Measurements from ENCODE around the gene SYTL1.

The SYTL1 gene

DNA sequence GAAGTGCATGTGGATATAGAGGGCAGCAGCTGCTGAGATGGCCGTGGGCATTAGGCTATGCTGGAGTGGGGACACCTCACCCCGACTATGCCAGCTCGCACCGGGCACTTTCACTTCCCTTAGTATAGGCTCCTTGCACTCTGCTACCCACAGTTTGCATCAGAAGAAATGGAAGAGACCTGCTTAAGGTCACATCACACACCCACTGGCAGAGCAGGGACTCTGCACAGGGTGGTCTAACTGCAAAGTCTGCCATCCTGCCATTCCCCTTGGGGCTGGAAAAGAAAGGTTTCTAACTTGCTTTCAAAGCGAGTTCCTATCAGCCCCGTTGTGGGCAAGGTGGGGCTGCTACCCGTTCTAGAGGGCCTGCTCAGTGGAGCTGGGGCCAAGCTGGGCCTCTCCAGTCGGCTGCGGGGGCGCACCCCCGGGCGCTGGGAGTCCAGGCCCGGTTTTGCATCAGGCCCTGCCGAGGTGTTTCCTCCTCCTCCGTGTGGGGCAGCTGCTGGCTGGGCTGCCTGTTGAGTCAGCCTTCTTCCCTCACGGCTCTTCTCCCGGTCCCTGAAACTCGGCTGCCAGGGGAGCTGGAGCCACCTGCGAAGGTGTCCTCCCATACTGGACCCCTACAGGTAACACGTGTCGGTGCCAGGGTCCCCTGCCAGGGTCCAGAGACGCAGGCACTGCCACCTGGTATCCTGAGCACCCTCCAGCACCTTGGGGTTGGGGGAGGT, at the start of gene SYTL1:
SYTL1 (plus strand) TSS at position 498 of the 728 bp plus-strand sequence. CDS start 3,313 bp downstream, outside the sequence.
- peak; percentile 63 for DNase-seq (ENCODE audit: low spot score)

DNA sequence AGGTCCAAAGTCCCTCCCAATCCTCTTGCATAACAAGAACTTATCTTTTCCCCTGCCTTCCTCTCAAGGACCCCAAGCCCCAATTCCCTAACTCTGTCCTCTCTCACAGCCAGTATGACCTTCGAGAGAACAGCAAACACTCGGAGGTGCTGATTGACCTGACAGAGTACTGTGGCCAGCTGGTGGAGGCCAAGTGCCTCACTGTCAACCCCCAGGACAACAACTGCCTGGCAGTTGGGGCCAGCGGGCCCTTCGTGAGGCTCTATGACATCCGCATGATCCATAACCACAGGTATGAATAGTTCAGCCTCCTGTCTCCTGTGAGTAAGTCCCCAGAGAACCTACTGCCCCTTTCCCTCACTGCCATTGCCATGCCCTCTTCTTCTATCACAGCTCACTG, 49.7 kb upstream of the SYTL1 start:
- no peak for DNase-seq (ENCODE audit: low spot score)

DNA sequence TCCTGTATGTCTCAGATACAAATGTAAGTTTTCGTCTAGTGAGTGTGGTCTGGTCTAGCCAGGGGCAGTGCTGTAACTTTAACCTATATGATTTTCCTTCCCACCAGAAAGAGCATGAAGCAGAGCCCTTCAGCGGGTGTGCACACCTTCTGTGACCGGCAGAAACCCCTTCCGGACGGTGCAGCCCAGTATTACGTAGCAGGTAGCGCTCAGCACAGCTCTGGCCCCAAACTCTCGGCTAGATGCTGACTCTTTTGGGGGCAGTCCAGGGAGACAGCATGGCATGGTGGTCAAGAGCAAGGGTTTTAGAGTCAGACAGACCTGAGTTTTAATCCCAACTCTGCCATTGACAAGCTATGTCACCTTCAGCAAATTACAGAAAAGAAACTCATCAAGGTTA, 47.9 kb upstream of the SYTL1 start:
- DNase-seq (ENCODE audit: low spot score): no peak

DNA sequence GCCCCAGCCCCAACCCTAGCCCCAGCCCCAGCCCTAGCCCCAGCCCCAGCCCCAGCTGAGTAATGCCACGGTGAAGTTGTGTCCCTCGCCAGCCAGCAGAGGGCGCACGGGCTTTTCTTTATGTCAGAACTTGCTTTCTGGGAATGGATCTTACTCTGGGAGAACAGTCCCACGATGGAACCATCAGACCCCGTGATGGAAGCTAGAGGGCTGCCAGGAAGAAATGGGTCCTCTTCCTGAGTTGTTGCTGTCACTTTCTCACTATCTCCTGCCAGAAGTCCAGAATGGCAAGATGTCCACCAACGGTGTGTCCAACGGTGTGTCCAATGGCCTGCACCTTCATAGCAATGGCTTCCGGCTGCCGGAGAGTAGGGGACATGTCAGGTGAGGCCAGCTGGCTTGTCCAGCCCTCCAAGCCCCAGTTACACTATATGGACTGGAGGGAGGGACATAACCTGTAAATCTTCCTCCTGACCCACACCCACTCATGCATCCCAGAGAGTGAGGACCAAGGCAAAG, 45.0 kb upstream of the SYTL1 start:
- peak; percentile 56 for DNase-seq (ENCODE audit: low spot score)

DNA sequence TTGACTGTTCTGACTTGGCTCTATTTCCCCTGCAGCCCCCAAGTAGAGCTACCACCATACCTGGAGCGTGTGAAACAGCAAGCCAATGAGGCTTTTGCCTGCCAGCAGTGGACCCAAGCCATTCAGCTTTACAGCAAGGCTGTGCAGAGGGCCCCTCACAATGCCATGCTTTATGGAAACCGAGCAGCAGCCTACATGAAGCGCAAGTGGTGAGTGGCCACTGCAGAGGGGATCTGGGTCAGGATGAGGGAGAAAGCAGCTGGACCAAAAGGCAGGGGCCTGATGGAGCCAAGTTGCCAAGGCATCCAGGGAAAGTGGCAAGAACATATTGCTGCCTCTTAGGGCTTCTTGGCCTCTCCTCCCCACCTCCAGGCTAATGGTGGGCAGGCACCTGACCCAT, 43.9 kb upstream of the SYTL1 start:
- DNase-seq (ENCODE audit: low spot score): no peak

- DNase-seq (ENCODE audit: low spot score): no peak
Observed at GRCh38 chr1:27298632-27299384, 43.0 kb upstream of the SYTL1 start.

GRCh38 chr1:27299385-27300271, 42.2 kb upstream of the SYTL1 start:
- DNase-seq (ENCODE audit: low spot score): no peak

DNA sequence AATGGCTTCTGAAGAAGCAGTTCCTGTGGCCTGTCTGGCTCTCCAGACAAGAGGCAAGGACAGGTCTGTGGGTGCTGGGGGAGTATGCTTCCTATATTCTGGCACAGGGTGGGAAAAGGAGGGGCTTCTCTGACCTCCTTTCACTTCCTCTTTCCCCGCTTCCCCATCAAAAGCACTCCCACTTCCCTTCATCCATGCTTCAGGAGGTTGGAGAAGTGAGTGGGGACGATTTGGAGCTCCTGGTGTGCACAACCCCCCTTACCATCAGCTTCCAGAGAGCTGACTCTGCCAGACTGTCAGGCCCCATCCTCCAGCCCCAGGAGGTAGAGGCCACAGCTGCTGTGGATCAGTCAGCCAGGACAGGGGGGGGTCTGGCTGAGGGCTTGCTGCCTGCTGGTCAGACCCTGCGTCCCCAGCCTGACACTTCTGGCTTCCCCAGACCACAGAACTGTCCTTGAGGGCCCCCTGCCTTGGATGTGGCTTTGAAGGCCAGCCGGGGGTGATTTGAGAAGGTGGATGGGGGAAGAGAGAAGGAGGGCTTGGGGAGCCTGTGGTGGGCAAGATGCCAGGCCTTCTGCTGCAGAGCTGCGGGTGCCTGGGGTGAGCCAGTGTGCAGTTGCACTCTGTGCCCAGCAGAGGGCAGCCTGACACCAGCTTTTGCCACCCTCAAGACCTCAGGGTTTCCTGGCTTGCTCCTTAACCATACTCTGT, 41.3 kb upstream of the SYTL1 start:
- DNase-seq (ENCODE audit: low spot score): peak; percentile 76

GRCh38 chr1:27301052-27301422, 40.8 kb upstream of the SYTL1 start:
- no peak for DNase-seq (ENCODE audit: low spot score)

DNA sequence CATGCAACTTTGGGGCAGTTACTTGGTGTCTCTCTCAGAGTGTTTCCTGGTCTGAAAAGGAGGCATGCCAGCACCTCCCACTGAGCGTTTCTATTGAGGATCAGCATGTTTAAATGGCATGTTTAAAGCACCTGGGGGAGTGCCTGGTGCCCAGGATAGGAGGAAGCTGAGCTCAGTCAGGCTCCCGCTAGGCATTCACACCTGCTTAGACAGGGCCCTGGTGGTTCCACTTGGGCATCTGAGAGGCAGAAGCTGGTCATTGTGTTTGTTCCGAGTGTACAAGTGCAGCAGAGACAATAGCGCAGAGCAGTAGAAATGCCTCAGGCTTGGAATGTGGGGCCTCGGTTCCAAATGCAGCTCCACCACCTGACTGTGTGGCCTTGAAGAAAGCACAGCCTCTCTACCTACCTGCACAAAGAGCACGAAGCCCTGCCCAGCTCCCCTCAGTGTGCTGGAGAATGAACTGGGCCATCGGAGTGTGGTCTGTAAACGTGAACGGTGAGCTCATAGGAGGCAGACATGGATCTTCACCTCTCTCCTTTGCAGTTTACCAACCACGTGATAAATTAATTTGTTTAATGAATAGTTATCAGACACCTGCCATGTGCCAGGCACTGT, 40.1 kb upstream of the SYTL1 start:
- DNase-seq (ENCODE audit: low spot score): no peak

DNA sequence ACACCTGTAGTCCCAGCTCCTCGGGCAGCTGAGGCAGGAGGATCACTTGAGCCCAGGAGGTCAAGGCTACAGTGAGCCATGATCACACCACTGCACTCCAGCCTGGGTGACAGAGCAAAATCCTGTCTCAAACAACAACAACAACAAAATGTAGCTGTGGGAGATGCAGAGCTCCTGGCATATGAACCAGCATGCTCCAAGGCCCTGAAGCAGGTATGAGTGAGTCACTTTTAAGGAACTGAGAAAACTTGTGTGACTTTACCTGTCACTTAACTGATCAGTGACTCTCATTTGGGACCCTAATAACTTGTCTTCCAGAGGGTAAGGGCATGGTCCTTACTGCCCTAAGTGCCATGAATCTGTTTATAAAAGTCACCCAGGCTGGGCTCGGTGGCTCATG, 39.2 kb upstream of the SYTL1 start:
- DNase-seq (ENCODE audit: low spot score): no peak

GRCh38 chr1:27303509-27303908, 38.3 kb upstream of the SYTL1 start:
- DNase-seq (ENCODE audit: low spot score): no peak

DNA sequence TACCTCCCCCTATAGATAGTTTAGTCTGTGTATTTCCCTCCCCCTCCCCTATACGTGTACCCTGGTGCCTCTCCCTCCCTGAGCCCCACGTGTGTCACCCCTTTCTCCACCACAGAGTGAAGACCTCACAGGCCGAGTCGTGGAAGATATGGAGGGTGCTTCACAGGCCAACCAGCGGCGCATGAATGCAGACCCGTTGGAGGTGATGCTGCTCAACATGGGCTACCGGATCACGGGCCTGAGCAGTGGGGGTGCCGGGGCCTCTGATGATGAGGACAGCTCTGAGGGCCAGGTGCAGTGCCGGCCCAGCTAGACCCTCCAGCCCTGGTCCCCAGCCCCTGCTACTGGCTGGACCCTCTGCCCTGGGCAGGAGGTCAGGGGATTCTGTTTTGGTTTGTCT, 35.8 kb upstream of the SYTL1 start:
- no peak for DNase-seq (ENCODE audit: low spot score)

GRCh38 chr1:27306892-27307761, 34.7 kb upstream of the SYTL1 start:
- DNase-seq (ENCODE audit: low spot score): no peak

DNA sequence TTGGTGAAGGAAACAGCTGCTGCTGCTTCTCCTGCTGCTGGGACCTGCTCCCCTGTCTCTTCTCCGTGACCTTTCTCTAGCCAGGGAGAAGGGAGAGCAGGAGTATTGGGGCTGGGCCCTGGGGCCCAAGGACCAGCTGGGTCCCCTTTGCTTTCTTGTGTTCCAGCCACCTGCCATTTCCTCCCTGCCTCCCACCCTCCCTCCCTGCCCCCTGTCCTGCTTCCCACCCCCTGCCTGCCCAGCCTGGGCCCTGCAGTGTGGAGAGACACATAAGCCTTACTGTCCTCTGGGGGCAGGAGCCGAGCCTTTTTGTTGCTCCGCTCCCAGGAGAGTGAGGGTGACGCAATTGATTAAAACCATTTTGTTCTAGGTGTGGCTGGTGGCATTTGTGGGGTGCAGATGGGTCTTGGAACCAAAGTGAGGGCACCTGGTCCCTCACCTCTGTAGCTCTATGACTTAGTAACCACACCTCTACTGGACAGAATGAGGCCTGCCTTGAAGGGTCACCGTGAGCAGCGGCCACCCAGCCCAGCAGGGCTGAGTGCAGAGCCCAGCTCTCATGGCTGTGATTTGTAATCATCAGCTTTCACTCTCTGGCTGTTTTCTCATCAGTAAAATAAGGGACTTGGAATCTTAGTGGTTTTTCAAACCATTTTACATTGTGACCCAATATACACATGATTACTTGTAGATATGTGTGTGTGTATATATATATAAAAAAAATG, 33.8 kb upstream of the SYTL1 start:
- no peak for DNase-seq (ENCODE audit: low spot score)

- no peak for DNase-seq (ENCODE audit: low spot score)
Observed at GRCh38 chr1:27314169-27314568, 27.7 kb upstream of the SYTL1 start.

- DNase-seq (ENCODE audit: low spot score): no peak
Observed at GRCh38 chr1:27314737-27315136, 27.1 kb upstream of the SYTL1 start.

GRCh38 chr1:27316860-27317259, 25.0 kb upstream of the SYTL1 start:
- no peak for DNase-seq (ENCODE audit: low spot score)

GRCh38 chr1:27318136-27318535, 23.7 kb upstream of the SYTL1 start:
- no peak for DNase-seq (ENCODE audit: low spot score)

DNA sequence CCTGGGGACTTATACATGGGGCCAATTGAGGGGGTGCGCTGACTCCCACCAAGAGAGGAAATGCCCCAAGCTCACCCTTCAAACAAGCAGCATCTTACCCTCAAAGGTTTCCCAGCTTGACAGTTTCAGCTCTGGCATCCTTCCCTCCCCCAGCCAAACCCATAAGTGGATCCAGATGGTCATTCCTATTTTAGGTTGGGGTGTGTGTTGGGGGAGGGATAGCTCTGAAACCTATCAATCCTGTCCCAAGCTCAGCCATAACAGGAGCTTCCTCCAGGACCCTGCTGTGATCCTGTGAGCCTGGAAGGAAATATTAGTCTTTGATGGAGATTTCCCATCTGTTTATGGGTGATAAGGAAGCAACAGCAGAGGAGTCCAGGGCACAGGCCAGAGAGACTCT, 23.2 kb upstream of the SYTL1 start:
- no peak for DNase-seq (ENCODE audit: low spot score)

Measured in CD4-positive, alpha-beta T cell treated with Interleukin-6 at 100 ng/mL for 8 hours (primary cell).